Ovary (tissue), 9 donors: ENCODE measurements around the gene GPT2. TPM values are rescaled to one million over a fixed set of nuclear protein-coding genes. Genes with fewer than 3 reads are reported as not detected.

Experiments used
- DNase-seq, 5 donors: peaks; one replicate each; pipeline ENCODE4 v3.0.0-alpha.2; 2019 to 2020
- H3K27ac ChIP-seq, 2 donors: fragments of 200-600 bp; one replicate each; pipeline versions ENCODE4 v1.5.1 to v1.8.0; 2019 to 2022
- H3K27me3 ChIP-seq: fragments of 200-600 bp; one replicate; pipeline ENCODE4 v1.8.0; 2022
- H3K36me3 ChIP-seq: fragments of 200-600 bp; sonication (generic); one replicate; pipeline ENCODE4 v1.5.1; 2019
- H3K4me1 ChIP-seq: one replicate; pipeline ENCODE4 v1.8.1; 2013; ENCODE audit warnings: mild to moderate bottlenecking, moderate library complexity; ENCODE audit not compliant: insufficient read depth
- H3K4me3 ChIP-seq: fragments of 200-600 bp; sonication (generic); one replicate; pipeline ENCODE4 v1.5.1; 2017
- H3K9me3 ChIP-seq, 2 donors: fragments of 200-600 bp in 1 of 2; sonication (generic) in 1 of 2; one replicate each; pipeline versions ENCODE4 v1.5.1 to v1.8.1; 2013 to 2019; ENCODE audit warnings: mild to moderate bottlenecking in 1 of 2, moderate library complexity in 1 of 2
- CTCF ChIP-seq, 3 donors: fragments of 450-650 bp in 2 of 3; fragments of 200-600 bp in 1 of 3; IDR thresholded peaks; one replicate each; pipeline versions ENCODE4 v1.5.1 to v1.8.0; 2016 to 2022; ENCODE audit warnings: antibody characterized with exemption in 3 of 3, mild to moderate bottlenecking in 1 of 3
- EP300 ChIP-seq: sonication (generic); formaldehyde crosslinking; IDR thresholded peaks from one replicate; pipeline ENCODE4 v1.6.1; 2017; ENCODE audit warnings: antibody characterized with exemption
- POLR2A ChIP-seq: fragments of 450-650 bp; IDR thresholded peaks from one replicate; pipeline ENCODE4 v1.6.1; 2017; ENCODE audit warnings: antibody characterized with exemption, mild to moderate bottlenecking, moderate library complexity
- WGBS, 3 donors: extraction: QIAGEN DNeasy Blood & Tissue Kit in 1 of 3; methylation state at CpG; one replicate each; pipeline versions ENCODE4 v1.1.5 to v1.1.7; 2013 to 2017; 5-methylcytosine and 5-hydroxymethylcytosine counted together
- intact Hi-C, 4 donors: fragments of 100-400 bp; cut with DNase I; formaldehyde crosslinking; loops; one replicate each; pipeline versions ENCODE4 v1.11.0 to v1.15.1; 2022 to 2023
- polyA plus RNA-seq, 2 donors: library from polyadenylated mRNA; stranded (reverse); fragments of 200-250 nt in 1 of 2; fragments of 350-450 nt in 1 of 2; fragmentation: Illumina TruSeq in 1 of 2; extraction: RNeasy Lipid Tissue Mini Kit (QIAGEN cat#74804) in 1 of 2; gene quantifications; one replicate each; pipeline ENCODE4 v1.2.3, GENCODE V29; 2013 to 2014
- total RNA-seq, 7 donors: library from RNA; depleted of rRNA in 2 of 7; stranded (reverse); fragments of >200 nt in 2 of 7; fragmentation: NEBNext Ultra II Directional in 3 of 7; extraction: Animal tissue kit (Norgen Biotek cat#: 25700) in 3 of 7; gene quantifications; one replicate each; pipeline versions ENCODE4 v1.1.0 to v1.2.4, GENCODE V29; 2016 to 2023
- donor health status: DM: no; HTN: no; CAD: no; lungs with moderate emphysema.
- donor health status: DM: no; HTN: no; CAD: no.
- donor health status: Bipolar disorder and iron deficiency.
- donor health status: DM: yes; HTN: yes; CAD: no.
- donor health status: DM: no; HTN: no; CAD: no.
- donor health status: DM: yes; HTN: yes; CAD: no.

Gene GPT2
- total and polyA plus RNA-seq, 9 donors, result 2.2 to 30.7 (median 4.9) TPM

- 78 to 86% (median 81%) methylated on average over 7 of the region's 7 CpGs for WGBS, 3 donors
- no peaks in the 10 kb centered on the region for H3K4me1 ChIP-seq
- DNase-seq, result no peak
- no peak overlapping the region for H3K27ac ChIP-seq
- no peak overlapping the region for H3K4me3 ChIP-seq
- no peaks in the 10 kb centered on the region for H3K36me3 ChIP-seq
- no peaks in the 10 kb centered on the region for H3K27me3 ChIP-seq
- no peak for TF ChIP-seq EP300
- peak in 1 of 3 donors; percentile 12 for TF ChIP-seq CTCF (IDR thresholded peaks at IDR 0.05)
- intact Hi-C loops, result loop anchor here in 2 of 4 donors (5.0 to 10.0 kb wide), 2 partner anchors 1214 to 1217 kb away; no protein-coding TSS in a partner anchor
- no peaks in the 10 kb centered on the region for H3K9me3 ChIP-seq
These were observed 63.9 kb downstream of the GPT2 start for GRCh38 chr16:46947900-46948547.

GRCh38 chr16:46948548-46949166, 64.5 kb downstream of the GPT2 start:
- intact Hi-C loops, result loop anchor here in 2 of 4 donors (5.0 to 10.0 kb wide), 2 partner anchors 1214 to 1216 kb away; no protein-coding TSS in a partner anchor
- H3K27ac ChIP-seq, result no peak overlapping the region
- H3K9me3 ChIP-seq, result no peaks in the 10 kb centered on the region
- TF ChIP-seq CTCF (IDR thresholded peaks at IDR 0.05) (no peak), EP300 (no peak), POLR2A (no peak)
- H3K4me3 ChIP-seq, result no peak overlapping the region
- H3K36me3 ChIP-seq, result no peaks in the 10 kb centered on the region
- no peaks in the 10 kb centered on the region for H3K4me1 ChIP-seq
- no peaks in the 10 kb centered on the region for H3K27me3 ChIP-seq
- 72 to 82% (median 79%) methylated on average over 4 of the region's 4 CpGs for whole genome bisulfite sequencing, 3 donors
- DNase-seq, result no peak

GRCh38 chr16:46949241-46949892, 65.2 kb downstream of the GPT2 start:
- Histone ChIP-seq H3K27me3 (no peaks in the 10 kb centered on the region), H3K4me1 (no peaks in the 10 kb centered on the region), H3K36me3 (no peaks in the 10 kb centered on the region), H3K9me3 (no peaks in the 10 kb centered on the region), H3K27ac (no peak overlapping the region), H3K4me3 (no peak overlapping the region)
- intact Hi-C loops, result loop anchor here in 2 of 4 donors (5.0 to 10.0 kb wide), 2 partner anchors 1213 to 1215 kb away; no protein-coding TSS in a partner anchor
- WGBS, 3 donors, result 83 to 88% (median 87%) methylated on average over 7 of the region's 7 CpGs
- DNase-seq, result no peak
- no peak for TF ChIP-seq EP300
- TF ChIP-seq POLR2A, result no peak
- no peak for TF ChIP-seq CTCF (IDR thresholded peaks at IDR 0.05)

- no peaks in the 10 kb centered on the region for H3K9me3 ChIP-seq
- WGBS, 3 donors, result 49 to 61% (median 54%) methylated on average over 1 of the region's 1 CpG
- DNase-seq, result no peak
- no peak overlapping the region for H3K27ac ChIP-seq
- H3K36me3 ChIP-seq, result no peaks in the 10 kb centered on the region
- intact Hi-C loops, result no loop called here
- TF ChIP-seq POLR2A, result no peak
- no peak for TF ChIP-seq EP300
- TF ChIP-seq CTCF (IDR thresholded peaks at IDR 0.05), result no peak
- H3K4me1 ChIP-seq, result no peaks in the 10 kb centered on the region
- no peak overlapping the region for H3K4me3 ChIP-seq
- H3K27me3 ChIP-seq, result no peaks in the 10 kb centered on the region
These were observed 65.8 kb downstream of the GPT2 start for GRCh38 chr16:46950009-46950408.
